HG02840 (cell line): ENCODE results near the gene INHBA.

Experiments used
- ATAC-seq: cut with Tn5 transposase; IDR thresholded peaks from one replicate; pipeline ENCODE4 v1.9.1; 2021; ENCODE audit warnings: mild to moderate bottlenecking, moderate library complexity, moderate number of reproducible peaks; ENCODE audit not compliant: unreplicated experiment, low FRiP score

Gene INHBA

DNA sequence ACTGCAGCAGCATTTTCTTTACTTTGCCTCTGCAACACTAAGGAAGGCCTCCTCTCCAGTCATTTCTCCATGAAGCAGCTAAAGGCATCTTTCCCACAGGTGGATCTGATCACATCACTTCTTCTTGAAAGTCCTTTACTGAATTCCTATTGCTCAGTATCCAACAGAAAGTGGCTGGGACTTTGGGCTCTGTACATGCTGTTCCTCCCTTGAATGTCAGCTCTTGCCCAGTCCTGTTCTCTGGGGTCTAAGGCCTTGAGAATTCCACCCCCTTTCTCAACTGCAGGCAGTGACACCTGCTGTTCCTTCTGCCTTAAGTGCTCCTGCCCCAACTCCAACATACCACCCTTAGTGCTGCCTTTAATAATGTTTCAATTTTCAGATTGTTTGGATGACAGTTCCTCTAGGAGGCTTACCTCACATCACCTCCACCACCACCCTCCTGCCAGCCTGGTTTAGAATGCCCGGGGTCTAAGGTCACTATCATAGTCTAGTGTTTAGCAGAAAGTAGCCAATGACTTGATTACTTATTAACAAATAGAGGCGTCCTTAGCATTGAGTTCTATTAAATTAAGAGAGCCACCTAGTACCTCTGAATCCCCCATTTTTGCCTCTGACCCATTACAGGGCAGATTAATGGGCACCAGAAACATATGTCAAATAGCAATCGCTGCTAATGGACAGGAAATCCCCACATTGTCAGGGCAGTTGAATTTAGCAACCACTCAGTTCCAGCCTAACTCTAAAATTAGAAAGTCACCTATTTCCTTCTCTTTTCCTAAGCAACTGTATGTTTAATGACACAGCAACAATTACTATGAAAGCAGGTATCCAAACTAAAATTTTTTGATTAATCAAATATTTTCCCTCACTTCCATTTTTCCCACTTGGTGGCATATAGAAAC, 11.4 kb downstream of the INHBA start:
- ATAC-seq = no peak

DNA sequence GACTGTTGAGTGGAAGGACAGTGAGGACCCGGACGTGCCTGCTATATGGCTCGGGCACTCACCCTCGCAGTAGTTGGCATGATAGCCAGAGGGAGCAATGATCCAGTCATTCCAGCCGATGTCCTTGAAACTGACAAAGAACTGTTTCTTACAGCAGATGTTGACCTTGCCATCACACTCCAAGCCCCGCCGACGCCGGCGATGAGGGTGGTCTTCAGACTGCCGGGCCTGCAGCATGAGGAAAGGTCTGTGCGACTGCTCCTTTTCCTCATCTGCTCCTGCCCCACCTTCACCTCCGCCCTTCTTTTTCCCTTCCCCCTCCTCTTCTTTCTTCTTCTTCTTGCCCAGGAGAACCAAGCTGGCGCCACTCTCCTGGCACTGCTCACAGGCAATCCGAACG, 13.1 kb downstream of the INHBA start:
- no peak for ATAC-seq

DNA sequence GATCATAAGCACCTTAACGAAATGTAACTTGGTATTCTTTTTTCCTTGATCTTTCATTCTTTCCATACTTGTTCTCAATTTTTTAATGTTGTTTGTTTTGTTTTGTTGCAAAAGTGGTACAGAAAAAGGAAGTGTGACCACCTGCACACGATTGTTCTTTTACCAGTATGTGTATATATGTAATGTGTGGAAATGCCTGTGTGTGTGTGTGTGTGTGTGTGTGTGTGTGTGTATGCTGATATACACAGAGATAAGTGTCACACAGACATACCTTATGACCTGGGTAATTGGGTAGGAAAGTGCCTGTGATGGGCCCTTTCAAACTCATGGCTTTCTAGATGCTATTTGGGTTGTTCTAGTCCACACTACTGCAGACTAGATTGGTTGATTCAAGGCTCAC, 14.0 kb downstream of the INHBA start:
- ATAC-seq = no peak

DNA sequence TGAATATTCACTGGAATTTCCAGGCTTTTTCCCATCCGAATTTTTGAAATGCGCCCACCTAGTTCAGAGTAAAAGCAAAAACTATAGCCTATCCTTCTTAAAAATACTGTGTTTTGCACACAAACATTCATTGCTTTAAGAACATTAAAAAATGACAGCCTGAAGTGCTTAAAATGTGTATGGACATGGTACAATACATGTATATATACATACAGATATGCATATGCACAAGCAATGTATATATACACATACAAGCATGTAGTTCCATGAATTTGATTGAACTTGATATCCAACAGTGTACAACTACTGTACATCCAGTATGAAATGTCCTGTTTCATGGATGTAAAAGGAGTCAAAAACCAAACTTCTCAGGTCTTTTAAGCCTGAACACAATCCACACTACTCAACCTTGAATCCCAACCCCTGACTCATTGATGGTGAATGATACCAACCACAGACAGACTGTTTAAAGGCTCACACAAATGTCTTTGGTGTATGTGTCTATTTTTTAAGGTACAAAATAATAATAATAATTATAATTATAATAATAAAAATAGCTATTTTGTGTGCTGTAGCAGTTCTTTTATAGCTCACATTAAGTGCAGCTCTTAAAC, 14.8 kb downstream of the INHBA start:
- no peak for ATAC-seq

DNA sequence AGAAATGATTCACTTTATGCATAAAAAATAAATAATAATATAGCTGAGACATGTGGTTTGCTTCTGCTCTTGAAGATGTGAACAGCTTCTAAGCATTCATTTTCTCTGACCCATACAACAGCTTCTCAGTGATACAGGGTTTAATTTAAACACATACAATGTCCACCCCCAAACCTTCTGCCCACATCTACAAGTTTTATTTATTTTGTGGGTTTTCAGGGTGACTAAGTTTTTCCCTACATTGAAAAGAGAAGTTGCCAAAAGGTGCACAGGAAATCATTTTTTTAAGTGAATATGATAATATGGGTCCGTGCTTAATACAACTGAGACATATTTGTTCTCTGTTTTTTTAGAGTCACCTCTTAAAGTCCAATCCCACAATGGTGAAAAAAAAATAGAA, 17.2 kb downstream of the INHBA start:
- no peak for ATAC-seq

DNA sequence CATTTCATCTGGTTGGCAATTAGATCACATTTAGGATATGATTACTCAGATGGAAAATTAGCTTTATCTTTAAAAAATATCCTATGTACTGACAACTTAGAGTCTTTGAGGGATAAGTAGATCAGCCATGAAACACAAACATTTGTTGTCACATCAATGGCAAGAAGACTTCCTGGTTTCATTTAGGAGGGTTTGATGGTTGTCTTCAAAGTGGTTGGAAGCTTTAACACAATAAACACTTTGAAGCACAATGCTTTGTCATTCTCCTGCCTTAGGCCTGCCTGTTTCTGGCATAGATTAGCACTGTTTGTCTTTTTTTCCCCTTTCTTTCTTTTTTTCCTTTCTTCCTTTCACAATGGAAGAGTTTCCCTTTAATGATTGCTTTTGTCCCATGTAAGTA, 20.5 kb downstream of the INHBA start:
- ATAC-seq = no peak

DNA sequence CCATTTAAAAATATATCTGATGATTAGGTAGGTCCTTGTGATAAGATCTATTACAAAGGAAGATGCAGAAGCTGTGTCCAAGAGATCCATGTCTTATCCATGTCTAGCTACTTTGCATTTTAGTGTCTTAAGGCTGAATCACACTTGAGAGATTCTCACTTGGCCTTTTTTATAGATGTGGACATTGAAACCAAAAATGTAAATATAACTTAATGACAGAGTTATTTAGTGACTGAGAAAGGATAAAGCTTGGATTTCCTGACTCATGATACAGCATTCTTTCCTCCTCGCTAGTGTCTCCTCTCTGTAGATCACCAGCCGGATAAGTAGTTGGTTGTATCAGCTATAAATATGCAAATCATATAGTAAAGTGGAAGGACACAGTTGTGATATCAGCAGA, 23.3 kb downstream of the INHBA start:
- no peak for ATAC-seq

DNA sequence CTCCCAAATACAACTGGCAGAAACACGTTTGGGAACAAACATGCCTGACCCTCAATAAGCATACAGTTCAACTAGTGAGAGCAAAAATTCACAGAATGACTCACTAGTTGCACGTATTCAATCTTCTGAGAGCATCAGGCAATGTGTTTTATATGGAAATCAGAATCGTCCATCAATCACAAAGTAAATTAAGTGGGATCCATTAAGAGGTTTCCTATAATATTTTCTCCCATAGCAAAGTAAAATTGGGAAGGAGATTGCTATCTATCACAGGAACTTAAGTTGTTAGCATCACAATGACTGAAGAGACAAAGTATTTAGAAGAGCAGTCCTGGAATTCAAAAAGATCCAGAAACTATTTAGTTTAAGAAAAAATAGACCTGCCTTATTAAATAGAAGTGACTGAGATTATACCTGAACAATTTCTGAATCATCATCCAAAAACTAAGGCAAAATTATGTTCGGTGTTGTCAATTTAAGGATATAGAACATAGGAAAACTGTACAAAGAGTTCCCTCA, 28.3 kb downstream of the INHBA start:
- ATAC-seq = no peak

DNA sequence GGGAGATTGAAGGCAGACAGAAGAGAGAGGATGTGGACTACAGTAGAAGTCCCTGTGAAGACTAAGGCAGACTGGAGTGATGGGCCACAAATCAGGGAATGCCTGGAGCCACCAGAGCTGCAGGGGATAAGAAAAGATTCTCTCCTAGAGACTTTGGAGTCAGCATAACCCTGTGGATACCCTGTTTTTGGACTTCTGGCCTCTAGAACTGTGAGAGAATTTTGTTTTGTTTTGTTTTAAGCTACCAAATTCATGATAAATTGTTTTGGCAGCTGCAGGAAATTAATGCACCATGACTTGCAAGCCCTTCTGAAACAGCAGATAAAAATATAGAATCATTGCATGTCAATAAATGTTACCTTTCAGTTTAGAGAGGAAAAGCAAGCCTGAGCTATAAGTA, 41.3 kb downstream of the INHBA start:
- ATAC-seq = no peak

DNA sequence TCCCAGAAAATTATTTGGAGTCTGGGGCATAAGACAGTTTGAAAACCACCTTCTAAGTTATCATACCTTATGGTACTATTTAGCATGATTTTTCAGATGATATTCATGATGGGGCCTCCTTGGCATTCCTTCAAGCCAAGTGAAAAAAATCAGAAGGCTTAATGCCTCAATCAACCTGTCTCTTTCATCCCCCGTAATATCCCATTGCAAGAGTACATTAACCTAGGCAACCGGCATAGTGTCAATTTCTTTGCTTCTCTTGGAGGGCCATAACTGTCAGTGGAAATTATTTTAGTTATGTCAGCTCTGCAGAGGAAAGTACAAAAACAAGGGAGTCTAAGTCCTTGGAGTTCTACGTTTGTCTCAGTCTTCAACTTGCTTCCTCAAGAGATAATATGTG, 43.4 kb downstream of the INHBA start:
- no peak for ATAC-seq

DNA sequence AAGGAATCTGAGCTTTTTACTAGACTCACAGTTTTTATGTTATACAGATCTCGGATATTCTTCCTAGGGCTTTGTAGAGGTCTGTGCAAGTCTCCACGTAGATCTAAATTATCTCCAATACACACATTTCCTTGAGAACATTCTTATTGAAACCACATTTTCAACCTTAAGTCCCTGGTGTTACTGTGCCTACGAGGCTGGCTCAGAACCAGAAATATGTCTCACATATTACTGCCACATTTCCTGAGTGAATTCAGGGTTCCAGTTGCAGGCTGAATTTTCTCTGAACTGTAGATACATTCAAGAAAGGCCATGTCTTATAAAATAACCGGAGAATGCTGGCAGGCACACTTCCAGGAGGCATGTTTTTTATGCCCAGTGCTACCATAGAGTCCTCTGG, 46.5 kb downstream of the INHBA start:
- no peak for ATAC-seq

DNA sequence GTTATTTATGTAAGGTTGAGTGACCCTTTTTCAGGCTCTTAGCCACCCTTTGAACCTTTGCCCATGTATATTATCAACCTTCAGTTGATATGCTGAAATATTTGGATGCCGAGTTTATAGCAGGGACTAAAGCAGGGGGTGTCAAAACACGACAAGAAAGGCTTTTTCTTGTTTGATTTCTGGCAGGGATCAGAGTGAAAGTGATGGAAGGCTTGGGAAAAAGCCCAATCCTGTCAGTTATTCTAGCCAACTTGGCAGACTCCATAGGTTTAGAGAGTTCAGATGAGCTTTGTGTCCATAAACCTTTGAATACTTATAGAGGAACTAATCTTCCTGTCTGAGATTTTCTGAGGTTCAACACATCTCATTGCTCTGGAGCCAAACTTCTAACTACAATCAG, 47.5 kb downstream of the INHBA start:
- ATAC-seq = no peak

DNA sequence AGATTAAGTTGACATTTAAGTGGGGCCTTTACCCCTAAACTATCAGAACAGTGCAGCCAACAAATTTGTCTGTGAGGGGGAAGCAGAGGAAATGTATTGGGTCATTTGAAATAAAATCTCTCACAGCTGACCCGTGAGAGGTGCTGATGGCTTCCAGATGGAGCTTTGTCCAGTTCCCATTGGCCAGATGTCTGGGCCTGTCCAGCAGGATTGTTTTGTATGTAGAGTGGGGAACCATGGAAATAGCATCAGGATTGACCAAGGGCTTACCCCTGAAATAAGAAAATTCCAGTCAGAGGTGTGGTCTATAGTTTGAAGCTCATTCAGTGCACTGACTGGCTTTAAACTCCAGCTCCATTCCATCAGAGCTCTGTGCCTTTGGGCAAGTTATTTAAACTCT, 50.6 kb downstream of the INHBA start:
- ATAC-seq = no peak

DNA sequence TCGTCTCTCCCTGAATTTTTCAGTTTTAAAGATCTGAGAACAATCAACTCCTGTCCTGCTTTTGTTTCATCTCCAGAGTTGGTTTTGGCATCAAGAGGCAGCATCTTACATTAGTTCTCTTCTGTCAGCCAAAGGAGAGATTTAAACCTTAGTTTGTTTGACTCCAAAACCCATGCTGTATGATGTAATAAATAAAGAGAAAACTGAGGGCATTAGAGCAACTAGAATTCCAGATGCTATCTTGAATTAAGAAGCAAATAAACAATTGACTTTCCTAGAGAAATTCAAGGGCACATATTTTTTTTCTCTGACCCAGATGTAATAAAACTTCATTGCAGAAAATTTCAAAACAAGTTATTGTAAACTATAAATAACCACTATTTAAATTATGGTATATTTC, 54.4 kb downstream of the INHBA start:
- no peak for ATAC-seq

DNA sequence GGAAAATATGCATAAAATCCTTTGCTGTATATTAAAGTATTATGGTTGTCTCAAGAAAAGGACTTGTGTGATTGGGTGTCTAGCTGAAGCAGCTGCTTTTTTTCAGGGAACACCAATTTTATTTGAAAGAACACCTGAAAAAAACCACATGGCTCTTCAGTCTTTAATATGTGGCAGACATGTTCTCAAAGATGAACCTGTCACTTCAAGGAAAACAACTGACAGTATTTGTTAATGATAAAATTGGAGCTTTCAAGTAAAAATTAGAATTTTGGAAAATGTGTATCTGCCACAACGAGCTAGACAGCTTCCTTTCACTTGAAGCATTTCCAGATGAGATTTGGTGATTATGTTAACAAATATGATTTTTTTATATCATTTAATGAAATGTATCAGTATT, 59.3 kb downstream of the INHBA start:
- ATAC-seq = no peak

DNA sequence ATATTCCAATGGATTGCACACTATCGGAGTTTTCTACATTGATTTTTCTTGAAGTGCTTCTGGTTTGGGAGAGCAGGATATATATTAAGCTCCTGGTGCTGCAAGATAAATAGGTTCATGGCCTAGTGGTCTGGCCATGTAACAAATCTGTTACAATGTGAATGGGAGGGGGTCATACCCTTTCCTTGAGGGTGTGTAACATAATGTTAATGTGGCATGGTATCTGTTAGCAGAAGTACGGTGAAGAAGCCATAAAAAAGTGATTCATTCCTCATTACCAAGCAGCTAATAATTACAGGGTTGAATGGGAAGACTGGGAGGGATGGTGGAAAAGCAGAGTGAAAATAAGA, 61.2 kb downstream of the INHBA start:
- no peak for ATAC-seq

DNA sequence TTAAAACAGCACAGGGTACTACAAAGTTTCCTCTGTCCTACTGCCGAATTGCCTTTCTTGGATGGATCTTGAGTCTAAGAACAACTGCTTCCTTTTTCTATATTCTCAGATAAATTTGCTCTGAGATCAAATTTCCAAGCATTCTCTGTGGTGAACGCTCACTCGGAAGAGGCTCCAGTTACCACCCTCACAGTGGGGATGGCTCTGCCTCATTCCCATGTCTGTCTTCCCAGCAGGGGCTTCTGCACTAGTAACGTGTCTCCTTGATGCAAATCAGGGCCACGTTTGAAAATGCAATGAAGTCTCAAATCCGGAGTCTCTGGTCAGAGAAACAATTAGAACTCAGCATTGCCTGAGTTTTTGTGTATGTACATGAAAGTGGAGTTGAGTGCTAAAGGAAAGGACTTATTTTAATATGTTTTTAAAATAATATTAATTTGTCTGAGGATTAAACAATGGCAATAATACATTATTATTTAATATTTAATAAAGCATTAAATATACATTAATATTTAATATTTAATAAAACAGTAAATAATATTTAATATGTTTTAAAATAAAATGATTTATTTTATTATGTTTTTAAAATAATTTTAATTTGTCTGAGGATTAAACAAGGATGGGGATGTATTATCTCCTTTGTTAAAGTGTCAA, 61.8 kb downstream of the INHBA start:
- ATAC-seq = no peak

DNA sequence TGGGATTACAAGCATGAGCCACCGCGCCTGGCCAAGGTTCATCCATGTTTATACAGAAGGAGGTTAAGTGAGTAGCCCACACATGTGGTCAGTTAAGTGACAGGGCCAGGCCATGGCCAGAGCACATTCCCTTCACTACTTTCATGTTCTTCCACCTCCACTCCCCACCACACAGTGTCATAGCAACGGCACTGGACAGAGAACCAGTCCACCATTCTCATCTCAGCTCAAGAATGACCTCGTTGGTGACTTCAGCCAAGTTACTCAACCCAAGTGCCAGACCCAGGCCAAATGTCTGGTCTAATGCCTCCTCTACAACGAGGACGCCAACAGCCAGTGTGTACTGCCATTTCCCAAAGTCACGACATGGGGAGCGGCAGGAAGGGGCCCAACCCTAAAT, 62.4 kb downstream of the INHBA start:
- no peak for ATAC-seq

DNA sequence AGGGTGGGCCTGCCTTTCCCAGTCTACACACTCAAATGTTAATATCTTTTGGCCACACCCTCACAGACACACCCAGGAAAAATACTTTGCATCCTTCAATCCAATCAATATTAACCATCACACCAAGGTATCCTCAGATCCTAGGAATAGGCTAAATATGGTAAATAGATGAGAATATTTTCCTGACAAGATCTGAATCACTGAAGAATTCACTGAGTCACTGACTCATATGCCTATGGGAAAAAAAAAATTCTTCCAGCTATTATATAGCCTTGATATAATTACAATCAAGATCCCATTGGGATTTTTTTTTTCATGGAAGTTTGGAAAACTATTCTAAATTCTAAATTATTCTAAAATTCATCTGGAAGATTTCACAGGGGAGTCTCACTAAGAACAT, 65.8 kb downstream of the INHBA start:
- no peak for ATAC-seq
